ENCODE results near the gene OR7A5.
A peak's percentile ranks its signal among the peaks of the same experiment; 100 is the strongest.
"Not testable (repeated sequence)": the region's sequence is repeated elsewhere in the genome, so short reads cannot be mapped to it uniquely, and the experiment has no call there.

The OR7A5 gene

DNA sequence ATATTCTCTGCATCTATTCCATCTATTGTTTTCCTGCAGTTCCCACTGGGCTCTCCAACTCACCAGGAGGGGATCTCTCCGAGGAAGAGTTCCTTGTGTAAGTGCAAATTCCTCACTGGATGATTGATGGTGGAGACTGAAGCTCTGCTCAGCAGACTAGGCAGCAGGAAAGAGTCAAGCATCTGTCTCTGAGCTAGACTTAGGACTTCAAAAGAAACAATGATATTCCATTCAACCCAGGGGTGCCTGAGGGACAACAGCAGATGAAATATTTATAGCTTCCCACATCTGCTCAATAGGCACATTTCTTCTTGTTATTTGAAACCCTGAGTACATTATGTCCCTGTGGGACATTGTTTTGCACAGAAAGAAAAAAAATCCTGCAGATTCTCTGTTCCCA is at the start of gene OR7A5, which contains the start of gene OR7C1:
TSS of gene OR7A5 (minus strand) at position 175 of the 400 bp plus-strand sequence. CDS start 6,944 bp downstream, outside the sequence.
TSS of gene OR7C1 (minus strand) at position 175 of the 400 bp plus-strand sequence. CDS start 35,049 bp downstream, outside the sequence.
- no peak for DNase-seq

- no peak for DNase-seq
Measured at GRCh38 chr19:14871619-14872230, 36.7 kb upstream of the OR7A5 start.

GRCh38 chr19:14868497-14868896 is 33.5 kb upstream of the OR7A5 start:
- DNase-seq, result no peak

GRCh38 chr19:14848822-14849221 is 13.8 kb upstream of the OR7A5 start, which contains the start of gene OR7A10:
Gene OR7A10 (minus strand): TSS chr19:14848922. CDS start chr19:14841877, 7,045 bp downstream.
- no peak for DNase-seq

- DNase-seq, result no peak
Measured at GRCh38 chr19:14843578-14843977, 8.6 kb upstream of the OR7A5 start.

DNA sequence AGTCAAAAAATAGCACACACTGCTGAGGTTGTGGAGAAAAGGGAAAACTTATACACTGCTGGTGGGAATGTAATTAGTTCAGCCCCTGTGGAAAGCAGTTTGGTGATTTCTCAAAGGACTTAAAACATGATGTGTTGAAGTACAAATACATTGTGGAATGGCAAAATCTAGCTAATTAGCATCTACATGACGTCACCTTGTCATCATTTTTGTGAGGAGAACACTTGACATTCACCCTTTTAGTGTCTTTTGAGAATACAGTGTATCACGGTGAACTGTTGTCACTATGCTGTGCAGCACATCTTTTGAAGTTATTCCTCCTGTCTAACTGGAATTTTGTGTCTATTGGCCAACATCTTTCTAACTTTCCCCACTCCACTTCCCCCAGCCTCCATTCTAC is 8.2 kb upstream of the OR7A5 start:
- no peak for DNase-seq

- DNase-seq, result no peak
Measured at GRCh38 chr19:14840206-14840605, 5.2 kb upstream of the OR7A5 start.

- DNase-seq, result no peak
Measured at GRCh38 chr19:14837391-14837790, 2.4 kb upstream of the OR7A5 start.

DNA sequence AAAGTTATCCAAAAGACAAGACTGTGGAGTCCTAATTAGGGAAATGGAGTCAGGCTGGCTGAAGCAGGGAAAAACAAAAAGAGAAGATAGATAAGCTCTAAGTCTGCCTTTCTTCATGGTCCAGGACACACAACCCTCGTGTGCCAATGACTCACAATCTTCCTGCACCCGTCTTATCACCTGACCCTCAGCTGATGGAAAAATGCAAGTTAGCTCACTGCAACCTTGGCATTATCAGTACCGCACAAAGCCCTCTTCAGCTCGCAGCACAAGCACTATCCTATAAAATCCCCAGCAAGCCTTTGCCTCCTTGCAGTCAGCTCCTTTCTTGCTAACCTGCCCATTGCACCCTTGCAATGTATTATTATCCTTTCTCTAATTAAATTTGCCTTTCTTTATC is 4.3 kb downstream of the OR7A5 start:
- no peak for DNase-seq

GRCh38 chr19:14826006-14826405 is 9.0 kb downstream of the OR7A5 start:
- no peak for DNase-seq

DNA sequence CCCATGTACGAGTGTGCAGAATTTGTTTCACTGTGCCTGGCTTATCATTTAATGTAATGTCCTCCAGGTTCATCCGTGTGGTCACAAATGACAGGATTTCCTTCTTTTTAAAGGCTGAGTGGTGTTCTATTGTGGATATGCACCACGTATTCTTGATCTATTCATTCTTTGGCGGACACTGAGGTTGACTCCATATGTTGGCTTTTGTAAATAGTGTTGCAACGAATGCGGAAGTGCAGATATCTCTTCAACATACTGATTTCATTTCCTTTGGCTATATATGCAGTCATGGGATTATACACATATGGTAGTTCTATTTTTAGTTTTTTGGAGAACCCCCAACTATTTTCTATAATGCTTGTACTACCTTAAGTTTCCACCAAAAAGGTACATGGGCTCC is 13.0 kb downstream of the OR7A5 start:
- no peak for DNase-seq

DNA sequence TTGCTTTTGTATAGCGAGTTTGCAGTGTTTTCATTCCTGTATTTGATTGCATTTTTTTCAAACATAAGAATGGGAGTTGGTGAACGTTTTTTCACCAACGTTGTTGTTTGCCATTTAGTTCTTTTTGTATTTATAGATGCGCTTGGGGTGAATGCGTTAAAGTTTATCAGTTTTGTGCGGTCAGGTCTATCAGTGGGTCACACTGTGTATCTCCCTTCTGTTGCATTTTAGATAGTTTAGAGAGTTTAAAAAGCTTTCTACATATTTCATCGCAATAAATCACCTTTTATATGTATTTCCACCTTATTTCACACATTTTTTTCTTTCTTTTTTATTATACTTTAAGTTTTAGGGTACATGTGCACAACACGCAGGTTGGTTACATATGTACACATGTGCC is 16.4 kb downstream of the OR7A5 start:
- no peak for DNase-seq

GRCh38 chr19:14817052-14817451 is 17.9 kb downstream of the OR7A5 start:
- DNase-seq, result no peak

DNA sequence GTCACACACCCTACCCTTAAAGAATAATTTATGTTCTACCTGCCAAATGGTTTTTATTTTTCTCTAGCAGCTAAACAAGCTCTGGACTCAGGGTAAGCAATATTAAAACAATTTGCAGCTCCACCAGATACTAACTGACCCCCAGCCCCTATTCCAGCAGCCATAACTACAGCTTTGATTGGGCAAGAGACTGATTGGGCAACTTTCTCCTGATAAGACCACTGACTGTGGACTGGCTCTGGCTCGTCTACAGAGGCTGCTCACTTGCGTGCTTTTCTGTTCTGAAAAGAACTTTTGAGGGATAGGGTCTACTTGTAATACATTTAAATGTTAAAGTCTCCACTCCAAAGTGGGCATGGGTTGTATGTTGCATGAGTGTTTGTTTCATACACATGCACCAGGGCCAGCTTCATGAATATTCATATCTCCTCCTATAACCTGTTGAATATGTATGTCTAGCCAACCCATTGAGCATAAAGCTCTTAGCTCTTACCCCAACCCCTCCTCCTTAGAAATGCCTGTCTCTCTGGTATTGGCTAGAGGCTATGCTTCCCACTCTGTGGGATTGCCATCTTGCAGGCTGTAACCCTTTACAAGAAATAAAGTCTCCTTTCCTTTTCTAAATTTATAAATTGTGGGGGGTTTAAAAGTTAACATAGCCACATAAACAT is 19.9 kb downstream of the OR7A5 start:
- DNase-seq, result no peak

GRCh38 chr19:14809272-14810057 is 25.5 kb downstream of the OR7A5 start:
- no peak for DNase-seq

DNA sequence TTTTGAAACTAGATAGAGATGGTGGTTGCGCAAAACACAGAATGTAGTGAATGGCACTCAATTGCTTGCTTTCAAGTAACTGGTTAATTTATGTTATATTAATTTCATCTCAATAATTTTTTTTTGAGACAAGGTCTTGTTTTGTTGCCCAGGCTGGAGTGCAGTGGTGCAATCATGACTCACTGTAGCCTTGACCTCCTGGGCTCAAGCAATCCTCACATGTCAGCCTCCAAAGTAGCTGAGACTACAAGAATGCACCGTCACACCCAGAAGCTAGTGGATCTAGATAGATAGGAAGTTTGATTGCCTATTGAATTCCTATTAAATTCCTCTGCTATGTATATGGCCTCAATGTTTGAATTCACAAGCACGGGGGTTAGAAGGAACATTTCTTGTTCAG is 30.2 kb downstream of the OR7A5 start:
- no peak for DNase-seq

- DNase-seq, result no peak
Measured at GRCh38 chr19:14798760-14799159, 36.2 kb downstream of the OR7A5 start.

- DNase-seq, result no peak
Measured at GRCh38 chr19:14796021-14796420, 39.0 kb downstream of the OR7A5 start.

GRCh38 chr19:14795078-14795721 is 39.8 kb downstream of the OR7A5 start:
- no peak for DNase-seq

DNA sequence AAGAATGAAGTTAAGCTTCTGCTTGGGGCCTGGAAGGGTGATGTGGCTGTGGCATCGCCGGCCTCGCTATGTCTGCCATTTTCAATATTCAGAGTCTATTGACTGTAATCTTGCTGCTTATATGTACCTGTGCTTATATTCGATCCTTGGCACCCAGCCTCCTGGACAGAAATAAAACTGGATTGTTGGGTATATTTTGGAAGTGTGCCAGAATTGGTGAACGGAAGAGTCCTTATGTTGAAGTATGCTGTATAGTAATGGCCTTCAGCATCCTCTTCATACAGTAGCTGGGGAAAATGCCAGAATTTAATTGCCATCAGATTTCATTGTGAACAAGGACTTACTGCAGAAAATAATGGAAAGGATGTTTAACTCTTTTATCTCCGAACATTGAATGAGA is 42.7 kb downstream of the OR7A5 start:
- not testable (repeated sequence) for DNase-seq

DNA sequence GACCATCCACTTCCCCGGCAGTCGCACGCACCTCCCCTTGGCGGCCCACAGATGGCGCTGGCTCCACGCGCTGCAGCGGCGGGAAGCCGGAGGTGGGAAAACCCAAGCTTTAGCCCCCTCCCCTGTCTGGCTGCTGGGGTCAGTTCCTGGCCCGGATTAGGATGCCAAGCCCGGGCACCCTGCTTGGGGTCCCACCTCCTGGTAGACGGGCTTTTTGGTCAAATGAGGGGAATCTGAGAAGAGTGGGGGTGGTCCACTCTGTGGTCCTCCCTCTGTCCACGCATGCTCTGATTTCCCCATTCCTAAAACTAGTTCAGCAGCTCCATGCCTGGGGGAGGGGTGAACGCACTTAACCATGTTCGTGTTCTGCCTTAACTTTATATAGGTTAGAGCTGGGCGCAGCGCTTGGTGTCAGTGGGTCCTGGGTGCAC is 48.5 kb downstream of the OR7A5 start:
- DNase-seq, result no peak

DNA sequence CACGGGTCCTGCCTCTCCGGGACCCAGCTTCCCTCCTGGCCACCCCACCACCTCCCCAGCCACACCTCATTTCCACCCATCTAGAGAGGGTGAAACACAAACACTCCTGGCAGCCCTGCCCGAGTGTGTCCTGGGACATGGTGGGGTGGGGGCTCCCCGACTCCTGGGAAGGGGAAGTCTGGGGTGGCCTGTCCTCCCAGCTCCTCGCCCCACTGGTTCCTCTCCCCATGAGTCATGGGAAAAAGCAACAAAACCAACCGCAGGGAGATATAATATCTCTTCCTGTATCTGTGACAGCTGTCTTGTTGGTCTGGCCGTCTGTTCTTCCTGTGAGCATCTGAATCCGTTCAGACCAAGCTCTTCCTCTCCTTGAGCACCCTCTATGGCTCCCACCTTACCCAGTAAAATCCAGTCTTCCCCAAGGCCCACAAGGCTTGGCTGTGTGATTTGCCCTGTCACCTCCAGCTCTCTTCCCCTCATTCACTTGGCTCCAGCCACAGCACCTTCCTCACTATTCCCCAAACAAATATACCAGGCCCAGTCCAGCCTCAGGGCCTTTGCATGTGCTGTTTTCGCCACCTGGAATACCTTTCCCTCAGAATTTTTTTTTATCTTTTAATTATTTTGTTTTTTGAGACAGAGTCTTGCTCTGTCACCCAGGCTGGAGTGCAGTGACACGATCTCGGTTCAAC is 49.7 kb downstream of the OR7A5 start:
- DNase-seq, result not testable (repeated sequence)

GRCh38 chr19:14784730-14785101 is 50.3 kb downstream of the OR7A5 start:
- DNase-seq, result peak; percentile 63

Measured in NK-92 treated with Interleukin-12 subunit alpha and Interleukin-12 subunit beta, amount 100 ng/mL, for 24 hours (cell line).